Stimulated activated CD8-positive, alpha-beta memory T cell treated with anti-CD3 and anti-CD28 coated beads, Interleukin-12 subunit alpha, Interleukin-12 subunit beta, amount 100 ng/mL, for 1 hour (primary cell): ENCODE data around the gene WHAMM.
"Not testable (repeated sequence)": the region's sequence is repeated elsewhere in the genome, so short reads cannot be mapped to it uniquely, and the experiment has no call there.

Source experiments
- DNase-seq: peaks from one replicate; pipeline ENCODE4 v3.0.0-alpha.2; 2020; ENCODE audit warnings: low read depth

Gene WHAMM

DNA sequence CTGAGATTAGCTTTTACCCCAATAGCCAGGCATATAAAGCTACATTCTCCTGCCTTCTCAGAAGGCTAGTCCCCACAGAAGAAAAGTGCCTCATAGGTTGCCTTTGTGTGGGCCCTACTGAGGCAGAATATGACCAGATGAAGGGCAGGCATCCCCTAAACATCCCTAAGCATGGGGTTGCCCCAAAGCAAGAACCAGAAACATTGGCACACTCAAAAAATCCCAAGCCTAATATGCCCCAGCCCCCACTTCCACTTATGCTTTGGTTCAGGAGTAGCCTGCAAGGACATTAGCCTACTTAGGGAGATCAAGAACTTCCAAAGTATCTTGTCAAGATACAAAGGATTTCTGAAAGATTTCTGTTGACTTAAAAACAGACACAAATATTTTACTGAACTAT is 29.7 kb downstream of the WHAMM start:
- DNase-seq, result no peak

DNA sequence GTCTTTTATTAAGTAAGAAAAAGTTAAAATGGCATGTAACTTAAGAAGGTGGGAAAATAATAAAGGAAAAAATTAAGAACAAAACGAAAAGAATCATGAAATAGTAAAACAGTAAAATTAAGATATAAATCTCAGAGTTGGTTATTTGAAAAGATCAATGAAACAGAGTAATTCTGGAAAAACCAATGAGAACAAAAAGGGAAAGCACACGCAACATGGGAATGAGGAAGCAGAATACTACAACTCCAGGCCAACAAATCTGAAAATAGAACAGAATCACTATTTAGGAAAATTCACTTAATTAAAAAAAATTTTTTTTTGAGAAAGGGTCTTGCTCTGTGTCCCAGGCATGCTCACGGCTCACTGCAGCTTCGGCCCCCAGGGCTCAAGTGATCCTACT is 30.7 kb downstream of the WHAMM start:
- DNase-seq, result no peak

DNA sequence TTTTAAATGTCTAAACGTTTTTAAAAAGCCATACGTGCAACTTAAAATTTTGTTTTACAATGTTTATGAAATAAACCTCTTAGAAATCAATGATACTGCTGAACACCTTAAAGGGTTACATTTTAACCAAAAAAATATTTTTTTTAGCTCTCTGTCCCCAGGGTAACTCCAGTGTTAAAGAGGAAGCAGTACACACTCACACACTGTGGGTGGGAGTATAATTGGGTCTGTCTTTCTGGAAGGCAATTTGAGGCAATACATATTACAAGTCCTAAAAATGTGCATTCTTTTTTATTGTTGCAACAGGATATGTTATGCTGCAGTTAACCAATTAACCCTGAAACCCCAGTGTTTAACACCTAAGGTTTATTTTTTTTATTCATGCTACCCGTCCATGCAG is 34.1 kb downstream of the WHAMM start:
- DNase-seq, result no peak

DNA sequence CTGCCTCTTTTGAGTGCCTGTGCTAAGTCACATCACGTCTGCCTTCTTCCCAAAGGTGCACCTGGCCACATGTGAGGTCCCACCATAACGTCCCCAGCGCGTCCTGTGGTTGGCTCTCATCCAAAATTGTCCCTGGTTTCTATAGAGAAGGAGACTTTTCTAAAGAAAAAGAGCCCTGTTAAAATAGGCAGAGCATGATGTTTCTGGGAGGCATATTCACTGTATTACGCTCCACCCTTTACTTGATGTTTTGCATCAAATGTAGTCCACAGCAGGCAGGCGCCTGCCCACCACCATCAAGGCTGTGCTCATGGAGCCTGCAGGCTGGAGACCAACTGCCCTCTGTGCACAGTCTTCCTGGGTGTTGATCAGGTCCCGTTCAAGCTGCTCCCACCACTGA is 36.3 kb downstream of the WHAMM start:
- DNase-seq, result no peak

DNA sequence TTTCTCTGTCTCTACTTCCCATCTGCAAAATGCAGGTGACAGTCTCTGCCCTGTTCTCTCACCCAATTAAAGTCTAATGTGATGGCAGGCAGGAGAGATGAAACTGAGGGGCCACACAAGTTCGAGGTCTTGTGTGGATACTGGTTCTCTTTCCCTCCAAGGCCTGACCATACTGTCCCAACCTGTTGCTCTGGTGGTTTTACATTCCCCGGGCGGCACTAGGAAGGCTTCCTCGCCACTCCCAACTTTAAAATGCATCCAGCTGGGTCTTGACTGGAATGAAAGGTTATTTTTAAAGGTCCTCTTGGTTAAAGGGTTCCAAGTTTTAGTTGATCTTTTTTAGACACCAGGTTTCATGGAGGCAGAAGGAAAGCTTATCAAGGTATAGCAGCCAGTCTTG is 37.2 kb downstream of the WHAMM start:
- DNase-seq, result no peak

DNA sequence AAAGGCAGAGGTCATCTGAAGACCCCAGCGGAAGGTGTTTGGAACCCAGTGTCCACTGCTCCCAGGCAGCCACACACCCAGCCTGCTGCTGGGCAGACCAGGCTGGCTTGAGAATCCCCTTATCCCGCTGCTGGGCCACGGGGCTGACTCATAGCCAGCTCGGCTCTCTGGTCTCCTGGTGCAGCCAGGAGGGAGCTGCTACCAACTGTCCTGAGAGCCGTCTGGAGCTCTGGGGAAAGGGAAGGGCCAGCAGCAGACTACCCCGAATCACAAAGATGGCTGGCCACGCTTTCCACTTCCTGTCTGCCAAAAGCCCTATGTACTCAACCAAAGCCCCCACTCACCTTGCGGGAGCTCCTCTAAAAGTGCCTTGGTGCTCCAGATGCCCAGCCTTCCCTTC is 38.3 kb downstream of the WHAMM start:
- no peak for DNase-seq

DNA sequence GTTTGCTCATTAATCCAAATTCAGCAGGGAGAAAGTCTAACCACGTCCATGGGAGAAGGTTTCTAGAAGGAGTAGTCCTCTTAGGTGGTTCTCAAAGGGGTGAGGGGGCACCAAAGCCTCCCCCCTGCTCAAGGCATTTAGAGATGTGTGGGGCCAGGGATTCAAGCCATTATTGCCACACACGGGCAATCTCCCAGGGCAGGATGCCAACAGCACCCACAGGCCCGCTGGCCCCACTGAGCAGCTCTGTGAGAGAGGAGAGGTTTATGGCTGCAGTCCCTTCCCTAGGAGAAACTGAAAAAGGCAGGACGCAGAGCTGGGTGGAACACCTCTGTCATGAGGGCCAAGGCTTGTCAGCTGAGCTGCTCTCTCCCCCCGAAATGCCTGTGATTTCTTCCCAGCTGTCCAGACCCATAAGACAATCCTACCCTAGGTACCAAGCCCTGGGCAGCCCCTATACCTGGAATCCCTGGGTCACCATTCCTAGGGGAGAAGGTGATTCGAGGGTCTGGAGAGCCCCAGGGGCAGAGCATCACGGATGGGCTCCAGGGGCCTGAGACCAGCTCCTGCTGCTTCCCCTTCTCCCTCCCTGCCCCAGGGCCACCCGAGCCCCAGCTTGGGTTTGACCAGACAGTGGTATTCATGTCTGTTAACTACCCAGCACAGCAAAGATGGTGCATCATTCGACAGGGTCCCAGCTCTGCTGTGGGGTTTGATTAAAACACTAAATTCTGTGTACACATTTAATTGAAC is 39.0 kb downstream of the WHAMM start:
- no peak for DNase-seq

DNA sequence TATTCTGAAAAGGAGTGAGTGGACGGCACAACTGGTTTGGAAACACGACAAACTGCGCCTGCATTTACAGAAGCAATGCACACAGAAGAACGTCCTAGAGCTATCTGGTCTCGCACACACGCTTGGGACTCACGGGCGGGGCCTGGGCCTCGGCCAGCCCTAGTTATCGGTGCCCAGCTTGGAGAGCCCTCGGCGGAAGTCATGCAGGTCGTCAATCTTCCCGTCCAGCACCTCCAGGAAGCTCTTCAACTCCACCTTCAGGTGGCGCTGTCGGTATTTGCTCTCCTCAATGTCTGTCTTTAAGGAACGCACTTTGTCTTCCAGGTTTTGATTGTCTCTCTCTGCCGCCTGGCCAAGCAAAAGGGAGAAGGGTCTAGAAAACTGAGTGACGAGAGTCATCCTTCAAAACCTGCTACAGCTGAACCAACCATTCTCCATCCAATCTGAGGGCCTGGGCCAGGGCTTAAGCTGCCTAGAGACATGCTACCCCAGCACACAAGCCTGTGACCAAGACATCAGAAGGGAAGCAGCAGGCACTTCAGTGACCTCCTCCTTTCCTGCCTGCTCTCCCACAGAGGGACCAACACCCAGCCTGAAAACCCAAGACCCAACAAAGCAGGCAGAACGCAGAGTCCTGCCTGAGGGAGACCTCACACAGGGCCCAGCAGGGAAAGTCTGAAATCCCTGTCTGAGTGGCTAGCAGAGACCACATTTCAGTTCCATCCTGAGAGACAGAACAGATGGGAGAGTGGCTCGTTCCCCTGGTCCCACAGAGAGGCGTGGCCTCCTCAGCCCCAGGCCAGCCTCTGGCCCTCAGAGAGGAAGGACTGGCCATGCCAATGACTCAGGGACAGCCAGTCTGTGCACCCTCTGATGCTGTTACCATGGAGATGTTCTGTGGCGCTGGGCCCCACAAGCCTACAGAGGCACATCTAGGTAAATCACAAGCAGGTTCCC is 40.4 kb downstream of the WHAMM start:
- peak; percentile 15 for DNase-seq

DNA sequence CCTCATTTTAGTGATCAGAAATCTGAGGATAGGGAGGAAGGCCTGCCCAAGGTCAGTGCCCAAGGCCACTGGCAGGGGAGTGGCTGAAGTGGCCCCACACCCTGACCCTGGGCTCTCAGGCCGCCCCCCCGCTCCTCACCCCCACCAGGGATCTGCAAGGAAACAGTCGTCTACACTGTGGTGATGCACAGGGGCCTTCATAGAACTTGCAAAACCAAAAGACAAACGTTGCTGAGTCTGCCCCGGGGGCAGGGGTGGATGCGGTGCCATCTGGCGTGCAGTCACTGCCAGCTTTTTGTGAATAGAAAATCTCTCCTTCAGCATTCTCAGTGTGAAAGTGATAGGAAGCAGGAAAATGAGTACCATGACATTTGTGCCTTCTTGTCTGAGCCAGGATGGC is 41.3 kb downstream of the WHAMM start:
- no peak for DNase-seq

DNA sequence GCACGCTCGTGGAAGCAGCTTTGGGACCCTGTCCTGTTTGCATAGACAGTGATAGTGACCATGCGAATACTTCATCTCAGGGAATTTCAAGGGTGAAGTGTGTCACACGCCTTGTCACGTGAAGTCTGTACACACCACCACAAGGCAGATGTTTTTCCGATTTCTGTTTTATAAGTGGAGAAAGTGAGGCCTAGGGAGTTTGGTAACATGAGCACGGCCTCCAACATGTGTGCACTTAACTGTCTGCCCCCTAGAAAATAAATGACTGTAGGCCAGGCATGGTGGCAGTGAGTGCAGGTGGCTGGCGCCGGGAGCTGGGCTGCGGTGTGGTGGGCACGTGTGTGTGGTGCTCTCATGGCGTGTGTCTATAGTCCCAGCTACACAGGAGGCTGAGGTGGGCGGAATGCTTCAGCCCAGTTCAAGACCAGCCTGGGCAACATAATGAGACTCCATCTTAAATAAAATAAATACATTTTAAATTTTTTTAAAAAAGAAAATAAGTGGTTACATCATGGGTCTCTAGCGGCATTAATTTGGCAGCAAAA is 42.0 kb downstream of the WHAMM start:
- DNase-seq, result no peak

DNA sequence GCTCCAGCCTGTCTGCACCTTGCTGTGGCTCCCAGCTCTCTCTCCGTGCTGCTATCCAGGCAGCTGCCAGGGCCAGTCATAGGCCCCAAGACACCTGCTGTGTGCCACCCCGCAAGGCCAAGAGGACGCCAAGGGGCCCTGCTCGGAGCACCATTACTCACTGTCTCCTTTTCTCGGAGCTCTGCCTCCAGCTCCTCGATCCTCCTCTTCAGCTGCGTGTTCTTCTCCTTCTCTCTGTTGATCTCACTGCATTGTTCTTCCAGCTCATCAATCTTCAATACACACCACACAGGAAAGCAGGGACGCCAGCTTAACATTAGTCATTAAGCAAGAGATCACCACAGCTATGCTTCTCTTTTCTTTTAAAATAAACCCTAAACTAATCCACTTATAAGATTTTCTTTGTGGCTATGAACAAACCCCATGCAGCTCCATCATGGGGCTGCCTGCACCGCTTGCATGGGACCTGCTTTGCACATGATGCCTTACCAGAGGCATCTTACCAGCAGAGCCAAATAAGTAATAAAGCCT is 42.6 kb downstream of the WHAMM start:
- no peak for DNase-seq

DNA sequence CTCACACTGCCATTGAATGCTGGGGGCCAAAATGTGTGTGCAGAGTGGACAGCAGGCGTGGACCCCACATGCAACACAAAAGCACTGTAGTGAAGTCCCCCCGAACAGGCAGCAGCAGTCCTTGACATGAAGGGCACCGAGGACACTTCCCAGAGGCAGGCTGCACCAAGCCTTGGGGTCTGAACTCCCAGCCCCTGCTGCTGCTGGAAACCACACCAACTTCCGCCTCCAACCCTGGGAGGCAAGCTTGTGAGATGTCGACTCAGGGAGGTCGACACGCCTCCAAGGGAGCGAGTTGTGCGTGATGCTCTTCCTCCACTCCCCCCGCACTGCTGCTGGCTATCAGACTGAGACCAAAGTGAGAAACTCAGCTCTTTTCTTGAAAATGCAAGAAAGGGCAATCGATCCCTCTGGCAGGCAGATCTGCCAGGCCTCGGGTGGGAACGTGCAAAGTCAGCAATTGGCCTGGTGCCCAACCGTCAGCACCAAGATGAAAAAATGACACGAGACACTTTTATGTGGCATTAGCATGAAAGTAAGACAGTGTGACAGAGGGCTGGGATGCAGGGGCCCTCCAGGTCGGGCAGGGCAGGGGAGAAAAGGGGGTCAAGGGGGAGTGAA is 43.6 kb downstream of the WHAMM start:
- DNase-seq, result no peak

DNA sequence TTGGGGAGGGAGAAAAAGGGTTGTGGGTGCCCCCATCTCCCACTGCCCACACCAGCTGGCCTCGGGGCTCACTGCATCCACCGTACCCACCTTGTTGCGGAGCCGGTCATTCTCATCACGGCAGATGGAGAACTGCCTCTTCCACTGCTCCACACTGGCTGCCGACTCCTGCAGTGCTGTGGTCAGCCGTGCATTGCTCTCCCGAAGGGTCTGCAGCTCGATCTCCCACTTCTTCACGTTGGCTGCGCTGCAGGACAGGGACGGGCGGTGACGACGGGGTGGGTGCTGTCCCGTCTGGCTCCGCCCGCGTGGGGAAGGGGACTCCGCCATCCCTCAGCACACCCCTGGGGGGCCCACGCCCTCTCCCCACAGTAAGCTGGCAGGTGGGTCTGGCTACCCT is 45.1 kb downstream of the WHAMM start:
- DNase-seq, result no peak

DNA sequence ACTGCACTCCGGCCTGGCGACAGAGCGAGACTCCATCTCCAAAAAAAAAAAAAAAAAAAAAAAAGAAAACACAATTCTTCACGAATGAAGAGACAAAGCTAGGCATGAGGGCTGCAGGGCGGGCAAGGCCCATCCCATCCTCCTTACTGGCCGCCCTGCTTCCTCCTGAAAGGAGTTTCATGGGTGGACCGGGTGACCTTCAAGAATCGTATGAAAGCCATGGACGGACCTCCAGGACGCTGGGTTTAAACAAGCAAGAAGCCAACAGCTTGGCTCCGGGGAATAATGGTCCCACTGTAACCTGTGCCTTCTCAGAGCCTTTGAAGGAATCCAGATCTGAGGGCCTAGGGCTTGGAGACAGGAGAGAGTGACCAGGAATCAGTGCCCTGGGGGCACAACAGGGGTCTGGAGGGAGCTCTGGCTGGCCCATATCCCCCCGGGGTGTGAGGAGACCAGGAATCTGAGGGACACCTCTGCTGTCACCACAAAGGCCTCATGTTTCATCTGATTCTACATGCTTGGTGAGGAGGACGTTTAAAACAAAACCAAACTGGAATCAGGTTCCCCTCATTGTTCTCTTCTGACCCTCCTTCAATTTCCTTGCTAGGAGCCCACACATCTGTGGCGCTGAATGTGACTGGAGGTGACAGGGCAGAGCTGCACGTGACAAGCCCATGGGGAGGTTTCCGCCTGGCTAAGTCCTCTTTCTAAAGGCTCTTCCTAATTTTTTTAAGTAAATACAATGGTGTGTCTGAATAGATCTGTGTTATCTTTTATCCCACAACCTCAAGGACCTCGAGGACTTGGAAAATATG is 46.1 kb downstream of the WHAMM start:
- no peak for DNase-seq

DNA sequence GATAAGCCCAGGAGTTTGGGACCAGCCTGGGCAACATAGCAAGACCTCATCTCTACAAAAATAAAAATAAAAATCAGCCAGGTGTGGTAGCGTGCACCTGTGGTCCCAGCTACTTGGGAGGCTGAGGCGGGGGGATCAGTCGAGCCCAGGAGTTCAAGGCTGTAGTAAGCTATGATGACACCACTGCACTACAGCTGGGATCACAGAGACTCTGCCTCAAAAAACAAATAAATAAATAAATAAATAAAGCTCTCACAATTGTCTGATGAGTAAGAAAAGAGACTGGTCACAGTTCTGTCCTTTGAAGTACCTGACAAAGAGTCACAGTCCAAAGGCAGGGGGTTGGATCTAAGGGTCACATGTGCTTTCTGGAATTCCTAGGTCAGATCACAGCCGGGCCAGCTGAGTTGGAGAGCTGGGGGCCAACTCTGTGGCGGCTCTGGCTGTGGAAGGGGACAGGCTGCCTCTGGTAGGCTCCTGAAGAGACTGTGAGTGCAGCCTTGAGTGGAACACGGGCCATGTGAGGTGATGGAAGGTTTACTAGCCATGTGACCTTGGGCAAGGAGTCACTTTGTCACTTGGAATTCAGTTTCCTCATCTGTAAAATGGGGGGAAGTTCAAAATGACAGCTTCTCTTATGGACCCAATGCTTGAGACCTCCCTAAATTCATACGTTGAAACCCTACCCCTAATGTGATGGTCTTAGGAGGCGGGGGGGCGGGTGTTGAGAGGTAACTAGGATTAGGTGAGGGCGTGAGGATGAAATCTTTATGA is 47.2 kb downstream of the WHAMM start:
- DNase-seq, result no peak

DNA sequence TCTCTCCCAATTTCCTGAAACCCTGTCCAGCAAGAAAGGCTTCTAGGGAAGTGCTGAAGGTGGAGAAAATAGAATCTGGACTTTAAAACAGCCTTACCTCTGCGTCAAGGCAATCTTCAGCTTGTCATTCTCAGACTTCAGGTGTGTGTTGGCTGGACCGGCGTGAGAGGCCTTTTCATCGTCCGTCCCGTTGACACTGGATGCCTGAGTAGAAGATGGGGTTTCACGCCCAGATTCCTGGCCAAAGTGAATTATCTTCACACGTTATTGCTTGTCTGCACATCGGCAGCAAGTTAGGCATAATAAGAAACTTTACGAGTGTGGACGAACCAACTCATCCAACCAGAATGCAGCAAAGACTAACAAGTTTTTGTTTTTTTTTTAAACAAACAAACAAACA is 49.5 kb downstream of the WHAMM start:
- DNase-seq, result no peak

DNA sequence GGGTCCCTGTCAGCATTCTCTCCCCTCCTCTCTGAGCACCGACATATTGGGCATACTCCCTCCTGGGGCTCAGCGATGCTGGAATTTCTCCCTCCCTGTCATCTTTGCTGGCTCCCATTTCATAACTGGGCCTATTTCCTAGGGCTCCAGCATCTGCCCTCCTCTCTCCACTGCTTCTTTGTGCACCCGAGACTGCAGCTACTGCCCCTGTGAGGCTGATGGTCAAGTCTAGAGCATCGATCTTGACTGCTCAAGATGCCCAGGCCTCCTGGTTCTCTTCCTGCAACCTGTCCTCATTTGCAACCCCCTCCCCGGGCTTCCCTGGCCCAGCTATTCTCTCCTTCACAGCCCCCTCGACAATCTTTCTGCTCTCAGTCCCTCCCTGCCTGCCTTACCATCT is 53.5 kb downstream of the WHAMM start:
- DNase-seq, result no peak

DNA sequence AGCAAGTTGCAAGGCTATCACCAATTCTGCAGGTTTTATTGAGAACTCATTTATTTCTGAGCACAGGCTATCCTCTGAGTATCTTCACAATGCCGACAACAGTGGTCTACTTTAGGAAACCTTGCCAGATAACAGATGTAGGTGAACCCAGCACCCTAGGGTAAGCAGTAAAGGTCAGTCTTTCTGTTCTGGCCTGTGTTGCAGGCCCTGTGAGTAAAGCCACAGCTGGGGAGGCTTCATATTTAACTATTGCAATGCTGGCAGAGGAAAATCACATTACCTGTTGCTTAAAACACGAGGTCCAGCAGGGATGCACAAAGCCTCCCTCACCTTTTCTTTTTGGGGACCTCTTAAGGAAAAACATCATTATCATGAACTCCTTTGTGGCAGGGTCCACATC is 55.5 kb downstream of the WHAMM start:
- DNase-seq, result no peak

DNA sequence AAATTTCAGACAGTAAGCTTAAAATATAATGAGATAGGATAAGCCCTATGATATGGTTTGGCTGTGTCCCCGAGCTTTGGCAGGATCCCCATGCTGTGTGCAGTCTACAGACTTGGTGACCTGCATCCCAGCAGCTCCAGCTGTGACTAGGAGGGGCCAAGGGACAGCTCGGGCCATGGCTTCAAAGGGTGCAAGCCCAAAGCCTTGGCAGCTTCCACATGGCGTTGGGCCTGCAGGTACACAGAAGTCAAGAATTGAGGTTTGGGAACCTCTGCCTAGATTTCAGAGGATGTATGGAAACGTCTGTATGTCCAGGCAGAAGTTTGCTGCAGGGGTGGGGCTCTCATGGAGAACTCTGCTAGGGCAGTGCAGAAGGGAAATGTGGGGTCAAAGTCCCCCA is 56.2 kb downstream of the WHAMM start:
- not testable (repeated sequence) for DNase-seq

DNA sequence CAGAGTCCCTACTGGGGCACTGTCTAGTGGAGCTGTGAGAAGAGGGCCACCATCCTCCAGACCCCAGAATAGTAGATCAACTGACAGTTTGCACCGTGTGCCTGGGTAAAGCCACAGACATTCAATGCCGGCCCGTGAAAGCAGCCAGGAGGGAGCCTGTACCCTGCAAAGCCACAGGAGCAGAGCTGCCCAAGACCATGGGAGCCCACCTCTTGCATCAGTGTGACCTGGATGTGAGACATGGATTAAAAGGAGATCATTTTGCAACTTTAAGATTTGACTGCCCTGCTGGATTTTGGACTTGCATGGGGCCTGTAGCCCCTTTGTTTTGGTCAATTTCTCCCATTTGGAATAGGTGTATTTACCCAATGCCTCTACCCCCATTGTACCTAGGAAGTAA is 56.6 kb downstream of the WHAMM start:
- not testable (repeated sequence) for DNase-seq
